Stimulated activated effector memory CD8-positive, alpha-beta T cell treated with anti-CD3 and anti-CD28 coated beads, Interleukin-12 subunit alpha, Interleukin-12 subunit beta, amount 100 ng/mL, for 72 hours (primary cell): ENCODE data around the gene IQUB.
"Not testable (repeated sequence)": the region's sequence is repeated elsewhere in the genome, so short reads cannot be mapped to it uniquely, and the experiment has no call there.

ENCODE experiments used
- ATAC-seq: fragments of 150-1000 bp; cut with Tn5 transposase; 2 replicates; pipeline ENCODE4 v1.10.0; 2021
- DNase-seq, 2 donors: peaks; one replicate each; pipeline ENCODE4 v3.0.0; 2021 to 2022; ENCODE audit warnings: low spot score in 2 of 2
- H3K27ac Mint-ChIP-seq: one replicate; pipeline ENCODE4 v1.8.0; 2022; ENCODE audit warnings: mild to moderate bottlenecking, mixed read lengths
- H3K36me3 Mint-ChIP-seq: one replicate; pipeline ENCODE4 v1.8.0; 2022; ENCODE audit warnings: mild to moderate bottlenecking, mixed read lengths
- H3K4me1 Mint-ChIP-seq: one replicate; pipeline ENCODE4 v1.8.0; 2022; ENCODE audit warnings: mixed read lengths
- H3K4me3 Mint-ChIP-seq: one replicate; pipeline ENCODE4 v1.8.0; 2022; ENCODE audit warnings: mild to moderate bottlenecking, mixed read lengths
- H3K9me3 Mint-ChIP-seq: one replicate; pipeline ENCODE4 v1.8.0; 2022; ENCODE audit warnings: mixed read lengths

The IQUB gene

GRCh38 chr7:123528265-123528664 lies 6.1 kb downstream of the IQUB start:
- peaks cover 1% of the 10 kb centered on the region for H3K4me1 Mint-ChIP-seq
- H3K9me3 Mint-ChIP-seq: no peaks in the 10 kb centered on the region

GRCh38 chr7:123527712-123528225 lies 6.6 kb downstream of the IQUB start:
- not testable (repeated sequence) for DNase-seq, H3K4me1 Mint-ChIP-seq, ATAC-seq

More at GRCh38 chr7:123528265-123528664, 6.1 kb downstream of the IQUB start:
- H3K27ac Mint-ChIP-seq: no peak overlapping the region
- H3K36me3 Mint-ChIP-seq: no peaks in the 10 kb centered on the region
- no peak overlapping the region for H3K4me3 Mint-ChIP-seq
- ATAC-seq: no peak
- no peak for DNase-seq

DNA sequence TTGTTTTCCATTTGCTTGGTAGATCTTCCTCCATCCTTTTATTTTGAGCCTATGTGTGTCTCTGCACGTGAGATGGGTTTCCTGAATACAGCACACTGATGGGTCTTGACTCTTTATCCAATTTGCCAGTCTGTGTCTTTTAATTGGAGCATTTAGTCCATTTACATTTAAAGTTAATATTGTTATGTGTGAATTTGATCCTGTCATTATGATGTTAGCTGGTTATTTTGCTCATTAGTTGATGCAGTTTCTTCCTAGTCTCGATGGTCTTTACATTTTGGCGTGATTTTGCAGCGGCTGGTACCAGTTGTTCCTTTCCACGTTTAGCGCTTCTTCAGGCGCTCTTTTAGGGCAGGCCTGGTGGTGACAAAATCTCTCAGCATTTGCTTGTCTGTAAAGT lies 7.9 kb downstream of the IQUB start:
- DNase-seq, H3K27ac Mint-ChIP-seq, H3K4me1 Mint-ChIP-seq, H3K9me3 Mint-ChIP-seq, H3K4me3 Mint-ChIP-seq, ATAC-seq, H3K36me3 Mint-ChIP-seq: not testable (repeated sequence)

More at GRCh38 chr7:123527712-123528225, 6.6 kb downstream of the IQUB start:
- not testable (repeated sequence) for H3K4me3 Mint-ChIP-seq, H3K9me3 Mint-ChIP-seq, H3K27ac Mint-ChIP-seq, H3K36me3 Mint-ChIP-seq

DNA sequence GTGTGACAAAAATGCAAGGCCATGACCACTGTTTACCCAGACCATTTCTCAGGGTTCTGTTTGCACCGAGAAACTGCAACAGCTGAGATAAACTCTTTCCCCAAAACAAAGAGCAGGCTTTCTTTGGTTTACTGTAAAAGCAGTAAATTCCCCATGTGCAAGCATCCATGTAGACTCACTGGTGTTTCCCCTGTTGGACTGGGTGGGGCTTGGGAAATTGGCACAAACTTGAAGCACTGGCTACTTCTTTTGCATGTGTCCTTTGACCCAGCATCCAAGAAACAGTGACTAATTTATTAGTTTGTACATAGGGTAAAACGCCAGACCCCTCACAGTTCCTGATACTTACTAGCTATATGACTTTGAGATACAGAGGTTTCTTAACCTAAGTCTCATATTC lies 12.3 kb downstream of the IQUB start:
- Mint-ChIP-seq H3K4me3 (no peak overlapping the region), H3K9me3 (no peaks in the 10 kb centered on the region), H3K27ac (no peak overlapping the region), H3K4me1 (no peaks in the 10 kb centered on the region), H3K36me3 (no peaks in the 10 kb centered on the region)
- DNase-seq (no peak), ATAC-seq (no peak)

DNA sequence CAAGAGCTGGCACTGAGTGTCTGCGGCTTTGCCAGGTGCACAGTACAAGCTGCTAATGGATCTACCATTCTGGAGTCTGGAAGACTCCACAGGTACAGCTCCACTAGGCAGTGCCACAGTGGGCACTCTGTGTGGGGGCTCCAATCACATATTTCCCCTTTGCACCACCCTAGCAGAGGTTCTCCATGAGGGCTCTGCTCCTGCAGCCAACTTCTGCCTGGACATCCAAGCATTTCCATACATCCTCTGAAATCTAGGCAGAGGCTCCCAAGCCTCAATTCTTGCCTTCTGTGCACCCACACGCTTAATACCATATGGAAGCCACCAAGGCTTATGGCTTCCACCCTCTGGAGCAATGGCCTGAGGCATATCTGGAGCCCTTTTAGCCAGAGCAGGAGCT lies 29.2 kb downstream of the IQUB start:
- DNase-seq (no peak), ATAC-seq (peak; percentile 39)
- Mint-ChIP-seq H3K36me3 (no peaks in the 10 kb centered on the region), H3K27ac (no peak overlapping the region), H3K4me1 (no peaks in the 10 kb centered on the region), H3K9me3 (peaks cover 5% of the 10 kb centered on the region), H3K4me3 (no peak overlapping the region)

DNA sequence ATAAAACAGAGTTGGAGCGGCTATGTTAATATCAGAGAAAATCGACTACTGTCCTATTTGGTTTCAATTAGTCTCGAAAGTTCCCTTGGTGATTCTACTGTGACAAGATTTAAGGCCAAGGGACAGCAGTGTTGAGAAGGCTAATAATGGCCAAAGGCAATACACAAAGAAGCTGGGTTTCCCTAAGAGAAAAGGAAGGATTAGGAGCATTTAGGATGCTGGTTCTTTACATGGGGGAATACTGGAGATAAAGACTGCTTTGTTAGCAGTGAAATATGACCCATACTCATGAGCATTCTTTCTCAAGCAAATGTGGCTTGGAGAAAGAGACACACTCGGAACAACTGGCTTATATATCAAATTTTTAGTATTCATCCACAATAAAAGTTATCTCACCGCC lies 32.2 kb downstream of the IQUB start:
- Mint-ChIP-seq H3K27ac (no peak overlapping the region), H3K9me3 (peaks cover 5% of the 10 kb centered on the region), H3K4me3 (no peak overlapping the region), H3K4me1 (no peaks in the 10 kb centered on the region), H3K36me3 (no peaks in the 10 kb centered on the region)
- ATAC-seq: no peak
- DNase-seq: no peak

- ATAC-seq (no peak), DNase-seq (no peak)
- H3K9me3 Mint-ChIP-seq: peaks cover 3% of the 10 kb centered on the region
- no peak overlapping the region for H3K4me3 Mint-ChIP-seq
- no peaks in the 10 kb centered on the region for H3K36me3 Mint-ChIP-seq
- no peaks in the 10 kb centered on the region for H3K4me1 Mint-ChIP-seq
- no peak overlapping the region for H3K27ac Mint-ChIP-seq
These were observed 33.4 kb downstream of the IQUB start for GRCh38 chr7:123500878-123501489.

DNA sequence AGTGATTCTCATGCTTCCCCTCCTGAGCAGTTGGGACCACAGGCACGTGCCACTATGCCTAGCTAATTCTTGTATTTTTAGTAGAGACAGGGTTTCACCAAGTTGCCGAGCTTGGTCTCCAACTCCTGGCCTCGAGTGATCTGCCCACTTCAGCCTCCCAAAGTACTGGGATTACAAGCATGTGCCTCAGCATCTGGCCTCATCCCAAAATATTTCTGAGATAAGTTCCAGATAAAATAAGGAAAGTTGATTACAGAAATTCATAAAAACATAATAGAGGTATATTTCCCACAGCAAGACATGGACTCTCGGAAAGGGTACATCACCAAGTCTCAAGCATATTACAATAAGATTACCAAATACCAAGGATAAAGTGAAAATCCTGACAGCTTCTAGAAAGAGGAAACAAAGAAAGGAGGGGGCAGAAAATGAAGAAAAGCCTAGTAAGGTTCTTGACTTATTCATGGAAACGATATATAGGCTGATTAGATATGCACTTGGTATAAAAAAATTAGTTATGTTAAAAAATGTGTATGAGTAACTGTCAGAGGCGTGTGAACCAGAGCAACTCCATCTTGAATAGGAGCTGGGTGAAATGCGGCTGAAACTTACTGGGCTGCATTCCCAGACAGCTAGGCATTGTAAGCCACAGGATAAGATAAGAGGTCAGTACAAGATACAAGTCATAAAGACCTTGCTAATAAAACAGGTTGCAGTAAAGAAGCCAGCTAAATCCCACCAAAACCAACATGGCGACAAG lies 35.0 kb downstream of the IQUB start:
- H3K9me3 Mint-ChIP-seq: no peaks in the 10 kb centered on the region
- H3K4me1 Mint-ChIP-seq: no peaks in the 10 kb centered on the region
- H3K27ac Mint-ChIP-seq: no peak overlapping the region
- no peak overlapping the region for H3K4me3 Mint-ChIP-seq
- H3K36me3 Mint-ChIP-seq: no peaks in the 10 kb centered on the region
- DNase-seq: no peak
- no peak for ATAC-seq

GRCh38 chr7:123498601-123499000 lies 35.8 kb downstream of the IQUB start:
- H3K4me1 Mint-ChIP-seq: no peaks in the 10 kb centered on the region
- no peak for ATAC-seq
- no peak overlapping the region for H3K27ac Mint-ChIP-seq
- H3K4me3 Mint-ChIP-seq: no peak overlapping the region
- DNase-seq: no peak
- no peaks in the 10 kb centered on the region for H3K36me3 Mint-ChIP-seq
- no peaks in the 10 kb centered on the region for H3K9me3 Mint-ChIP-seq

DNA sequence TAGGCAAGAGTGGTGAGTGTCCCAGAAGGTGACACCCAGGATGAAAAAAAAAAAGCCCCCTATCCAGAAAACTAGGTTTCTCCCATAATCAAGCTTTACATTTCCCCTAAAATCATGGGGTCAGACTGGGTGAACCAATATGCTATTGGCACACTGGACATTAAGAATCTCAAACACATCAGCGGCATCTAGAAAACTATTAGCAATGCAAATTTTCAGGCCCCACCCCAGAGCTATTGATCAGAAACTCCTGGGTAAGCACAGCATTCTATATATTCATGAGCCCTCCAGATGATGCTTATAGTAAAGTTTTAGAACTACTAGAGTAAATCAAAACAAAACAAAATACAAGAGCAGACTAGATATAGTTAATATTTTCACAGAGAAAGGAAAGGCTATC lies 36.4 kb downstream of the IQUB start:
- no peak for DNase-seq
- ATAC-seq: no peak
- no peaks in the 10 kb centered on the region for H3K4me1 Mint-ChIP-seq
- no peaks in the 10 kb centered on the region for H3K9me3 Mint-ChIP-seq
- H3K36me3 Mint-ChIP-seq: no peaks in the 10 kb centered on the region
- H3K4me3 Mint-ChIP-seq: no peak overlapping the region
- H3K27ac Mint-ChIP-seq: no peak overlapping the region

GRCh38 chr7:123494193-123494796 lies 40.1 kb downstream of the IQUB start:
- H3K27ac Mint-ChIP-seq: no peak overlapping the region
- no peaks in the 10 kb centered on the region for H3K4me1 Mint-ChIP-seq
- peaks cover 3% of the 10 kb centered on the region for H3K9me3 Mint-ChIP-seq
- no peak overlapping the region for H3K4me3 Mint-ChIP-seq
- no peak for DNase-seq
- H3K36me3 Mint-ChIP-seq: no peaks in the 10 kb centered on the region
- no peak for ATAC-seq

DNA sequence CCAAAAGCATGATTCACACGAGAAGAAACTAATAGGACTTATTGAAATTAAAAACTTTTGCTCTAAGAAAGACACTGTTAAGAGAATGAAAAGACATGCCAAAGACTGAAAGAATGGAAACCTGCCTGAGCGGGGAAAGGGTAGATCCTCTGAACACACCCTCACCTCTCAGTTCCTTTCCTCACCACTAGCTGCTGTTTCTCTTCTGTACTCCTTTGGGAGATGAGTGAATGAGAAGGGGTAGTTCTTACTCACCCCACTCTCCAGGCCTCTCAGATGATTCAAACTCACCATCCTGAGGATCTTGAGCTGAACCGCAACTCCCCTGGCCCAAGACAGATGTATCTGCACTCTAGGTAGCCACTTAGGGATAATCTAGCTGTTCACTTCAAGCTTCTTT lies 41.9 kb downstream of the IQUB start:
- Mint-ChIP-seq H3K4me1 (no peaks in the 10 kb centered on the region), H3K36me3 (no peaks in the 10 kb centered on the region), H3K27ac (no peak overlapping the region), H3K9me3 (peaks cover 3% of the 10 kb centered on the region), H3K4me3 (no peak overlapping the region)
- ATAC-seq (peak; percentile 71), DNase-seq (no peak)

DNA sequence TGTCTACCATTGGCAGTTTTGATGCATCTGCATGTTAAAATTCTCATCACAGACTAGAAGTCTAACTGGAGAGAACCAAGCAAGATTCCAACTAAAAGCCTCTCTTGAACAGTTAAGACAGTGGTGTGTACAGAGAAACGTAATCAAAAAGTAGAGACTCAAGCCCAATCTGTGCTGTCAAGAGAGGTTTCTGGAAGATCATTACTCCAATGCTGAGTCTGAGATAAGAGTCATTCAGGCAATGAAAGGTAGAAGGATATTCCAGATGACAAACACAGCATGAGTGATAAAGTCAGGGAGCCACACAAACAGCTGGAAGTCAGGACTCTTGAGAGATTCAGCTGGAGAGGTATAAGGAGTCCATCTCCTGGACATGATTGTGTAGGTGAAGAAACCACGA lies 48.7 kb downstream of the IQUB start:
- Mint-ChIP-seq H3K9me3 (peaks cover 3% of the 10 kb centered on the region), H3K4me3 (no peak overlapping the region), H3K4me1 (no peaks in the 10 kb centered on the region), H3K27ac (no peak overlapping the region), H3K36me3 (no peaks in the 10 kb centered on the region)
- no peak for ATAC-seq
- DNase-seq: no peak

DNA sequence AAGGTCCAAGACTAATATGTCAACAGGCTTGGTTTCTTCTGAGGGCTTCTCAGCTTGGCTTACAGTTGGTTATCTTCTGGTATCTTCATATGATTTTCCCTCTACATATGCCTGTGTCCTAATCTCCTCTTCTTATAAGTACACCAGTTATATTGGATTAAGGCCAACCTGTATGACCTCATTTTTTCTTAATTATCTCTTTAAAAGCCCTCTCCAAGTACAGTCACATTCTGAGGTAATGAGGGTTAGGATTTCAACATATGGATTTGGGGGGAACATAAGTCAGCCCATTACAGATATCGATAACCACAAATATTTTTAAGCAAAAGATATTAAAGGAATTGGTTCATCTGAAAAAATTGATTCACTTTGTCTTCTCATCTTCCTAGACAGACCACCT lies 49.2 kb downstream of the IQUB start:
- no peaks in the 10 kb centered on the region for H3K36me3 Mint-ChIP-seq
- ATAC-seq (no peak), DNase-seq (no peak)
- H3K9me3 Mint-ChIP-seq: peaks cover 3% of the 10 kb centered on the region
- H3K4me3 Mint-ChIP-seq: no peak overlapping the region
- no peak overlapping the region for H3K27ac Mint-ChIP-seq
- H3K4me1 Mint-ChIP-seq: no peaks in the 10 kb centered on the region

- no peaks in the 10 kb centered on the region for H3K9me3 Mint-ChIP-seq
- DNase-seq (no peak), ATAC-seq (no peak)
- no peaks in the 10 kb centered on the region for H3K4me1 Mint-ChIP-seq
- H3K36me3 Mint-ChIP-seq: no peaks in the 10 kb centered on the region
- no peak overlapping the region for H3K4me3 Mint-ChIP-seq
- H3K27ac Mint-ChIP-seq: no peak overlapping the region
These were observed 50.2 kb downstream of the IQUB start for GRCh38 chr7:123484199-123484598.

DNA sequence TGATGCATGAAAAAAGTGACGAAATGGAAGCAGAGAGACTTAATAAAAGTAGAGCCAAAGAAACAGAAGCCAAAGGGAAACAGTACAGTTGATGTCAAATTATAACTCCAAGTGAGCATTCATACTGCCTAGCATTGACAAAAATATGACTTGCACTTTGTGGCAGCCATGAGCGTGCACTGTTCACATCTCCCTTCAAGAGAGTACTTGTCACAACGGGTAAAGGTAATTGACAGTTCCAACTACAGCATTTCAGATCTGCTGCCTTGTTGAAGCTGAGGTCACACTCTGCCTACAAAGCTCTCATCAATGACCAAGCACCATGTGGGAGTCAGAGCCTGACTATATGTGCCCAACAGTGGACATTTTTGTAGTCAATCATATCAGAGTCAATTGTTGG lies 54.3 kb downstream of the IQUB start:
- H3K27ac Mint-ChIP-seq: no peak overlapping the region
- no peaks in the 10 kb centered on the region for H3K9me3 Mint-ChIP-seq
- H3K4me3 Mint-ChIP-seq: no peak overlapping the region
- DNase-seq (no peak), ATAC-seq (no peak)
- no peaks in the 10 kb centered on the region for H3K36me3 Mint-ChIP-seq
- no peaks in the 10 kb centered on the region for H3K4me1 Mint-ChIP-seq
